Activated CD4-positive, alpha-beta T cell treated with anti-CD3 and anti-CD28 coated beads, Interleukin-2, amount 50 U/mL, for 1 hour (primary cell): ENCODE data around the gene NUBP2.

Experiments used
- DNase-seq: peaks from one replicate; pipeline ENCODE4 v3.0.0-alpha.2; 2020

The NUBP2 gene, protein sequence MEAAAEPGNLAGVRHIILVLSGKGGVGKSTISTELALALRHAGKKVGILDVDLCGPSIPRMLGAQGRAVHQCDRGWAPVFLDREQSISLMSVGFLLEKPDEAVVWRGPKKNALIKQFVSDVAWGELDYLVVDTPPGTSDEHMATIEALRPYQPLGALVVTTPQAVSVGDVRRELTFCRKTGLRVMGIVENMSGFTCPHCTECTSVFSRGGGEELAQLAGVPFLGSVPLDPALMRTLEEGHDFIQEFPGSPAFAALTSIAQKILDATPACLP

DNA sequence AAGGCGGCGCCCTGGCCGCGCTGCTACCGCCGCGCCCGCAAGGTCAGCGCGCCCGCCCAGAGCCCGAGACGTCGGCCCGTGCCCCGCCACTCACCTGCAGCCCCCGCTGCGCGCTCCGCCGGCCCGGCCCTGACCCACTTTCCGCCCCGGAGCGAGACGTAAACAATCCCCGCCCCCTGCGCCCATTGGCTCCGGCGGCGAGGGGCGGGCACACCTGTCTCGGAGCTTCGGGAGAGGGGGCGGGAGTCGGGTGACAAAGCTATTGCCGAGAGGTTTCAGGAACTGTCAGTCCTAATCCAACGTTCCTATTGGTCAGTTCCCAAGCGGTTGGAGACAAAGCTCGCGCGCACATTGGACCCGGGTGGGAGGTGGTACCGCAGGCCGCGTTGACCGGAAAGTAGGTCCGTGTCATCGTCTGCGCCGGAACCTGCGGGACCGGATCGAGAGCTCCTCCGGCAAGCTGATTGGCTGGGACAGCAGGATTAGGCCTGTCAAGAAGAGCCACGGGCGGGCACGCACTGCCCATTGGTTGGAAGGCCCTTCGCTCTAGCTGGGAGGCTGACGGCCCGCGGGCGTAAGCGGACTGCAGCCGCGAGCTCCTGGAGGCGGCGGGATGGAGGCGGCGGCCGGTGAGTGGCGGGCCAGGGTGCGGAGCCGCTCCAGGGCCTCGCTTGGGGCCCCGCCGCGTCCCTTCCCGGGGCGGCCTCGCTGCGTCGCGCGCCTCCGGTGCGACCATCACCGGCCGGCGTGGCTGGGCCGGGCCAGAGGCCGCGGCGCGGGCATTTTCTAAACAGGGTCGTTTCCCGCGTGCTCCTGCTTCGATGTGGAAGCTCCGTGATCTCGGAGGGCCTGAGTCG is at the start of gene NUBP2, which contains the start of gene SPSB3:
TSS of gene NUBP2 (plus strand) at position 553 of the 857 bp plus-strand sequence. CDS start at position 614, 61 bp downstream.
TSS of gene SPSB3 (minus strand) at position 164 of the 857 bp plus-strand sequence. CDS start 1,088 bp downstream, outside the sequence.
- peak; percentile 97 for DNase-seq

DNA sequence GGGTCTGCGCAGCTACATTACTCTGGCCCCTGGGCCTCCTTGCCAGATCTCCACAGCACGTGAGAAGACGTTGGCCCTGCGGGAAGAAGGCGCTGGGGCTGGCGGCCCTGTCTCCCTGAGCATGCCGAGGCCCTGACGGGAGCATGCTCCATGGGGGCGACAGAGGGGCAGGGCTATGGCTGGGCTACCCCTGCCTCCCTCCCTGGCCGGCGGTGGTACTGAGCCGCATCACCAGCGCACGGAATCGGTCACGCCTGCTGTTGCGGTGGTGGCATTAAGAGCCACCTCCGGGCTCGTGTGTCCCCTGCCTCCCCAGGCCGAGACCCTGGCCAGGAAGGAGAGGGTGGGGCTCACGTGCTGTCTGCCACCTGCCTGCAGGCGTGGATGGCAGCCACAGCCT is 48.6 kb upstream of the NUBP2 start:
- no peak for DNase-seq

DNA sequence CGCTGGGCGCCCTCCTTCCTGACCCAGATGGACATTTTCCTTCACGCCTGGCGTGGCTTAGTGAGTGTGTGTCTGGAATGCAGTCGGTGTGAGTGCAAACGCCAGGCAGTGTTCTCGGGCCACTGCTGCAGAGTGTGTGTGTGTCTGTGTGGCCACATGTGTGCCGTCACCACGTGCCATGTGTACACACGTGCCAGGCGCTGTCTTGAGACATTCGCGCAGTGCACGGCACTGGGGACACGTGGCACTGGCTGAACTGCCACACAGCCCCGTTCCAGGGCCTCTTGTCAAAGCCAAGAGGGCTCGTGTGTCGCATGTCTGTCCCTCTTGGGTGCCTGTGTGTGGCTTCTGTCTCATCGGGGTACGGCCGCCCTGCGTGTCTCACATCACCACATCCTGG is 47.9 kb upstream of the NUBP2 start:
- no peak for DNase-seq

DNA sequence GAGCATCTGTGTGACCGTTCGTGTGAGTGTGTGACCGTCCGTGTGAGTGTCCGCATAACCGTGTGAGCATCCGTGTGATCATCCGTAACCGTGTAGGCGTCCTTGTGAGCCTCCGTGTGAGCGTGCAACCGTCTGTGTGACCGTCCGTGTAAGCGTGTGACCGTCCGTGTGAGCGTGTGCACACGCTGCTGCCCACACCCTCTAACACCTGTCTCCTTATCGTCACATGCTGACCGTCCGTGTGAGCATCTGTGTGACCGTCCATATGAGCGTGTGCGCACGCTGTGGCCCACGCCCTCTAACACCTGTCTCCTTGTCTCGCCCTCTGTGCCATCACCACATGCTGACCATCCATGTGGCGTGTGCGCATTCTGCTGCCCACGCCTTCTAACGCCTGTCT is 42.5 kb upstream of the NUBP2 start:
- DNase-seq: no peak

DNA sequence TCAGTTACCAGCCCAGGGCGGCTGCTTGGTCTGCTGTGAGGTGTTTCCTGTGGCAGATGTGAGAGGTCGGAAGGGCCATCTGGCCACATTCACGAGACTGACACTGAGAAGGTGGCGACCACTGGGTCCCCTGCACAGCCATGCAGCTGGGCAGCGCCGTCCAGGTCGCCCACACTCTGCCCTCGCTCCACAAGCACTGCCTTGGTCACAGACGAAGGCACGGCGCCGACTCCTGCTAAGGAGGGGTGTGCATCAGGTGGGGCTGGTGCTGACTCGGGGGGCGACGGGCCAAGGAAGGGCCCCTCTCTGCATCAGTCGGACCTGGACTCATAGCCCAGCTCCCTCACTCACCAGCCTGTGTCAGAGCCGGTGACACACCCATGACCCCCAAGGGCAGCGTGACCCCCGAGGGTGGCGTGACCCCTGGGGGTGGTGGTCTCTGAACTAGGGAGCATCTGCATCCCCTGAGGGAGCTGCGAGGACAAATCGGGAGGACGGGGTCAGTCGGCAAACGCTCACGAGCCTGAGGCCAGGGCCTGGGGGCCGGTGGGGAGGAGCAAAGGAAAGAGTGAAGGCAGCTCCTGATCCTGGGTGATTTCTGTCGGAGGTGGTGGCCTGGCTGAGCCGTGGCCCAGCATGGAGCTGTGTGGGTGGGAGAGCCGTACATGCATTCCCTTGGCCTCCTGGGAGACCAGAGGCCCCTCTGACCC is 41.8 kb upstream of the NUBP2 start:
- DNase-seq: no peak

DNA sequence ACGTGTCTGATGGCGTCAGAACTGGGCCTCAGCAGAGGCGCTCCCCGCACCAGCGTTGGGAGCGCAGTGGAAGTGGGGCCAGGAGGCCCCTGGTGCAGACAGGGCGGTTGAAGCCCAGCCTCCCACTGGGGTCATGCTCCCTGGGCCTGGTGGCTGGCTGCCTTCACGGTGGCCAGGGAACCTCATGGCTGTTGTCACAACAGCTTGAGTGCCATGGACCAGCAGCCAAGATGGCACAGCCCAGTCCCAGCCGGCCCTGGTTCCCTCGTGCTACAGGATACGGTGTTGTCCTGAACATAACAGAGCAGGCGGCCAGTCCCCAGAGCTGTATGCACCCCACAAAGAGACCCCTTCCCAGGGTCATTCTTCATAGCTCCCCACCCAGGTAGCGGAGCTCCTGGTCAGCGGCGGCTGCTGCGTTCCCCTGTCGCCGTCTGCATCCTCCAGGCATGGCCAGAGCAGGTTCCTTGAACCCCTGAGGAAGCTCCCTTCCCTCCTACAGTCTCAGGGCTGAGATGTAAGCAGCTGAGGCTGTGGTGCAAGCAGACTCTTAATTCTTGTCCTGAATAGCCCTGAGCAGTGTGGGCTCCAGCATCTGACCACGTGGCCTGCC is 41.1 kb upstream of the NUBP2 start:
- DNase-seq: no peak

DNA sequence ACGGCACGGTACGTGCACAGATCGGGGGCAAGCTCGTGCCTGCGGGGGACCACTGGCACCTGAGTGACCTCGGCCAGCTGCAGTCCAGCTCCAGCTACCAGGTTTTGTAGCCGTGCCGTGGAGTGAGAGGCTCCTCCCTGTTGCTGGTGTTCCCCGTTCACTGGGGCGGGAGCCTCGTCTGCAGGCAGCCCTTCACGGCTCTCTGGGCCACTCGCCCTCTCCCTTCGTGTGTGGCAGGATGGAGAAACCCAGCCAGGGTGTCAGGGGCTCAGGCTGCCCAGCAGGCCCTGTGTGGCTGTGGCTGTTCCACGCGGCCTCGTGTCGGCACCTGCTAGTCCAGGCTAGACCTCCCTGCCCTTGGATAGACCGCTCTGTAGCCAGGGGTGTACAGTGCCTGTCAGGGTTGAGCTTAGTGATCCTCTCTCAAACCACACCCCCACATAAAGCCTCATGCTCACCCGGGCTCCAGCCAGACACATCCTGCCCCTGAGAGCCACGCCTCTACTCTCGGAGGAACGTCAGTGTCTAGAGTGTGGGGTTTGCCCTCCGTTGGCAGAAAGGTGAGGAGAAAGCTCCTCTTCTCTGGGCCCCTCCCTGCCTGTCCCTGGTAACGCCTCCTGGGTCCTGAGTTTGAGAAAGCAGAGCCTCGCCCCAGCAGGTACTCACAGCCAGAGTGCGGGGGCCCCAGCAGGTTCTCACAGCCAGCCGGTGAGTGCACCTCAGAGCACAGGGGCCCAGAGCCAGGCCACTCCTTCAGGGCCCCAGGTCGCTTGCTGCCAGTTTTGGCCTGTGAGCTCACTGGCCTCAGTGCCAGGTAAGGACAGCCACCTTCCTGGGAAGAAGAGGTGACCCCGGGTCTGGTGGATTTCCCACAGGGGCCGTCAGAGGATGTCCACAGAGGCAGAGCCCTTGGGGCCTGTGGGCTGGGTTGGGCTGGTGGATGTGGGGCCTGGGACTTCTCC is 39.1 kb upstream of the NUBP2 start:
- DNase-seq: no peak

DNA sequence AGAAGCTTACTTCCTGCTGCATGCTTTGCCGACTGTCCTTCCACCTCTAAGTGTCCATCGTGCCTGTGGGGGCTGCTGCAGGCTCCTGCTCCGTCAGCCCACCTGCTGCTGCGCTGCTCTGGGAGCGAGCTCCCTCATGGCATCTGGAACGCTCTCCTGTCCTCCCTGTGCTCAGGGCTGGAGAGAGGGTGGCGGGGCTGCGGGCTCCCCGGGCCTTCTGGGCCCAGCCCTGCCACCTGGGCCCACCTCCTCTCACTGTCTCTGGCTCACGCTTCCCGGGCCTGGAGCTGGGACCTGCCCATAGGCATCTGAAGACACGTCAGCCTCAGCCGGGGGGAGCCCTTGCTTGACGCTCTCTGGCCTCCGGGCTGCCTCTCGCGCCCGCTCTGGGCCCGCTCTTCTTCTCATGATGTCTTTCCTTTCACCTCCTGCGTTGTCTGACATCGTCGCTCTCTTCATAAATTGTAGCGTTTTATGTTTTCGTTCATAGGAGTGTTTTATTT is 38.4 kb upstream of the NUBP2 start:
- no peak for DNase-seq

DNA sequence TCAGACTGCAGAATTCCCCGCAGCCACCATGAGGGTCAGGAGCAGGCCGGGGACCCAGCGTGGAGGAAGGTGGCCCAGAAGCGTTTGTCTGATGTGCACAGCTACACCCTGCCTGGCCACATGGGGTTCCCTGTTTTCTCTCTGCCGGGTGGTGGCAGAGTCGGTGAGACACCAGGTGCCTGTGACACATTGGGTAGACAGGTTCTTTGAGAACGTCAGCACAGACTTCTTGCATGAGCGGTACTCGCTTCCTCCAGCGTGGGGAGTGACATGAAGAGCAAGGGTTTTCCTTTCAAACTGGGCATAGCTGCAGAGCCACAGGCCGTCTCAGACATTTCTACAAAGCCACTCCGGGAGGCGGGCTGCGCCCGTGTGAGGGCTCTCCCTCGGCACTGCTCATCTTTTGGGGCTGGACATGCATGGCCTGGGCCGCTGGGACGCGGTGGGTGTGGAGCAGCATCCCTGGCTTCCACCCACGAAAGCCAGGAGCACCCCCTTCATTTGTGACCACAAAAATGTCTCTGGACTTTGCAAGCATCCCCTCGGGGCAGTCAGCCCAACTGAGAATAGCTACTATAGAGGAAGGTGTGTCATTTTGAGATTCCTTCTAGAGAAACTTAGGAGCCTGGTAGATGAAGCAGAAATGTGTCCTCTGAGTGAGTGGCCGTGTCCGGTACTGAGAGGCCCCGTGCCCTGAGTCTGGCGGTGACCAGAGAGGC is 37.4 kb upstream of the NUBP2 start:
- DNase-seq: no peak

DNA sequence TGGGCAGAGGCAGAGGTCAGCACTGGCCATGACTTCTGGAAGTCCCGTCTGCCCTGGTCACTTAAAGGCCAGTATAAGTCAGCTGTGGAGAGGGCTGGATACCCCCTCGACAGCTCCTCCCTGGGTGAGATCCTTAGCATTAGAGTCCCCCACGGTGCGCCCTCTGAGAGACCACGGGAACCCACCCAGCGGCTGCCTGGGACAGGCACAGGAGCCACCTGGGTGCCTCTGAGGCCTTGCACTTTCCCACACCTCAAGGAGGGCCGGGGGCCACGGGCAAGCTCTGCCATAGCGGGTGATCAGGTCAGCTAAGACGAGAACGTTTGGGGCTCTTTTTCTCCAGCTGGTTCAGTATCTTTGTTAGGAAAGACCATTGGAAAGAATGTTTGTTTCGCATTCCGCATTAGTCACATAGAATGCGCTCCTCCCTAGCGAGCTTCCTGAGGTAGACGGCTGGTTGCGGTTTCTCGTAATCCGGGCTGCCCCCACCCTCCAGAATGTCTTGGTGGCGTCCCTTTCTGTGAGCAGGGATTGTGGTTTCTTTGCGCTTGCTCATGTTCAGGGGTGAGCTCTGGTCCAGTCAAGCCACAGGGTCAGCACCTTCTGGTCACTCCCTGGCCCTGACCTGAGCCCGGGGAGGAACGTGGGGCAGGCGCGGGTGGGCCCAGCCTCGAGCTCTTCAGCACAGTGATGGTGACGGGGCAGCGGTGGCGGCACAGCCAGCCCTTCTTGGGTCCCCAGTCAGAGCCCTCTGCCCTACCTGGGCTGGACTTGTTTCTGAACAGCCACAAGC is 36.7 kb upstream of the NUBP2 start:
- no peak for DNase-seq

DNA sequence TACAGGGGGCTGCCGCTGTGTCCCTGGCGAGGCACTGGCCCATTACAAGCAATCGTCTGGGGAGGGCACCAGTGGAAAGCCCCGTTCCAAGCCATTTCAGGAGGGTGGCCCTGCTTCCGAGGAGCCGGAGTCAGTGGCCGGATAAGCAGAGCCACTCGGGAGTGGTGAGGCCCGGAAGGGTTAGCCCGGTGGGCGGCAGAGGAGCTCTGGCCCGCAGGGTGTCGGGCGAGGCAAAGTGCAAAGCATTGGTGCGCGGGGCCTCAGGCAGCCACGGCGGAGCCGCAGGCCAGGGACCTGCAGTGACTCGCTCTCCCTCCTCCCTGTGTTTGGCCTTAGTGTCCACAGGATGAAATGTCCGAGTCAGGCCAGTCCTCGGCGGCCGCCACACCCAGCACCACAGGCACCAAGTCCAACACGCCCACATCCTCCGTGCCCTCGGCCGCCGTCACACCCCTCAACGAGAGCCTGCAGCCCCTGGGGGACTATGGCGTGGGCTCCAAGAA is 36.0 kb upstream of the NUBP2 start:
- no peak for DNase-seq

DNA sequence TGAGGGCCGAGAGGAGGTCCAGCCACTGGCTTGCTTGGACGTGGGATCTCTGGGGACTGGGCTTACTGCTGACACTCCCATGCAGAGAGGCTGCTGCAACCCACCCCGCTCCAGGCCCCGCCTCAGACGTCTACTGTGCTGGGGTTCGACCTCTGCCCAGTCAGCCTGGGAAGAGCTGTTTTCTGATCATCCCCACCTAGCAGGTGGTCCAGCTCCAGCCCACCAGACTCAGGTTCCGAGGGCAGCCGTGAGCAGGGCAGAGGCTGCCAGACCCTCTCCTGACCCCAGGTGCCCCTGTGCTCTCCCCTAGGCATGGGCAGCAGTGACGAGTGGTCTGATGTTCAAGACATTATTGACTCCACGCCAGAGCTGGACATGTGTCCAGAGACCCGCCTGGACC is 34.8 kb upstream of the NUBP2 start:
- DNase-seq: no peak

DNA sequence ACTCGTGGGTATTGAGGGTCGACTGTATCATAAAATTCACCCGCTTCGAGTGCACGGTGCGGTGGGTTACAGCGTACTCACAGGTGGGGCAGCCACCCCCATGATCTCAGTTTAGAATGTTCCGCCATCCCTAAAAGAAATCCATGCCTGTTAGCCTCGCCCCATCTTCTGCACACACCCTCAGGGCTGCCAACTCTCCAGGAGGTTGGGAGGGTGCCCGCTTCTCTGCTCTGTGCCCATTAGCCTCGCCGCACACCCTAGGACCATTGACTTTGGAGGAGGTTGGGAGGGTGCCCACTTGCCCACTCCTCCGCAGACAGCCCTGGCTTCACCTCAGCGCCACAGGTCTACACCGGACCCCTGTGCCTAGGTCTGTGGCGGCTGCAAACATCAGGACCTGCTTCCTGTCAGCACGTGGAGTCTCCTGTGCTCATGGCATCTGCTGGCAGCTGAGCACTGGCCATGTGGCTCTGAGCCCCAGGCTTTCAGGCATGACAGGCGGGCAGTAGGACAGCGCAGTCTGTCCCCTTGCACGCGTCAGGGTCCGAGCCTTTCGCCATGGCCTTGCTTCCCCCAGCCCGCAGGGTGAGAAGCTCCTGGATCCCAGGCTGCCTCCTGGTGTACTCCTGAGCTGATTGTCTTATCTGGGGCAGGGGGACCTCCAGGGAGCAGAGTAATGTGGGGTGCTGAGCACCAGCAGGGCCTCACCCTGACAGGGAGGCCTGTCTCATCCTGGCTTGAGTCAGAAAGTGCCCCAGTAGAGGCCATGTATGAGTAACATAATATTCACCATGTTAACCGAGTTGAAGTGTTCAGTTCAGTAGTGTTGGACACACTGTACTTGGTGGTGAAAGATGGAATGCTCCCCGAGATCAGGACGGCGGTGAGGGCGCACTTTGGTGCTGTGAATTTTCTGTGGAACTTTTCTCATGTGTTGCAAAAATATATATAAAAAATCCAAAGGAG is 33.3 kb upstream of the NUBP2 start:
- DNase-seq: no peak

DNA sequence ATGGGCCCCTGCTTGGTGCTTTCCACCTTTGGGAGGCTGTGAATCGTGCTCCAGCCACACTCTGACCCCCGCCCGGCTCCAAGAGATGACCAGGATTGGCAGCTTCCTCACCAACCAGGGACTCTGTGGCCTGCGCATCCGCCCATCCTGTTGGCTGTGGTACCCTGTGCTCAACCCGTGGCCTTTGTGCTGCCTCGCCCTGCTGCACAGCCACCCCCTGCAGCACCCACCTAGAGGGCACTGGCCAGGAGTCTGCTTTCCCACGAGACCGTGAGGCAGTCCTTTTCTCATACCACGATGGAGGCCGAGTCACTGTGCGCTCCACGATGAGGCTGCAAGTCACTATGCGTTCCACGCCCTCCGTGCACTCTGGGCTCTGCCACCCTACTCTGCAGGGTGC is 30.8 kb upstream of the NUBP2 start:
- DNase-seq: no peak

DNA sequence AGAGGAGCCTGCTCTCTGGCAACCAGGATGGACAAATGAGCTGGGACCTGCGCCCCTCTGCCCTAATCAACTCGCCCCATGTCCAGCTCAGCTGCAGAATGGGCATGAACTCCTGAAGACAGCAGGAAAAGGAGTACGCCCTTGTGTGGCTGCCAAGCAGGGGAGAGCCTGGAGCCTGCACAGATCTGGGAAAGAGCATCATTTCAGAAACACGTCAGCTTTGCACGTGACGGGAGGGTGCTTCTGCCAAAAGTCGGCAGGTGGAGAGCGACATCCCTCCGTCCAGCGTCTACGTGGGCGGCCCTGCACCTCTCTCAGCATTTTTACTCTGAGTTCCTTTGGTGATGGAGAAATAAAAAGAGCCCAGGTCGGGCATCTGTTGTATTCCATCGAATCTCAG is 29.9 kb upstream of the NUBP2 start:
- no peak for DNase-seq

DNA sequence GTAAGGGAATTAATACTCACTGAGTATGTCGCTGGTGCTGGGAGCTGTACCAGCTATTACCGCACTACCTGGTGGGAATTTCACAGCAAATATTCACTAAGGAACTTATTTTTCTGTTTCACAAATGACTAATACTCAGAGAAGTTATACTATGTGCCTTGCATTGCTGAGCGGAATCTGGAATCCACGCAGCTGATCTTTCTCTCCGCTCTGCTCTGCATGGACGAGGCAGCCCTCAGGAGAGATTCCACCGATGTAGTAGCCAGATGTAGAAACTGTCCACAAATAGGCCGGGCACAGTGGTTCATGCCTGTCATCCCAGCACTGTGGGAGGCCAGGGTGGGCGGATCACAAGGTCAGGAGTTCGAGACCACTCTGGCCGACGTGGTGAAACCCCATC is 28.6 kb upstream of the NUBP2 start:
- DNase-seq: no peak

DNA sequence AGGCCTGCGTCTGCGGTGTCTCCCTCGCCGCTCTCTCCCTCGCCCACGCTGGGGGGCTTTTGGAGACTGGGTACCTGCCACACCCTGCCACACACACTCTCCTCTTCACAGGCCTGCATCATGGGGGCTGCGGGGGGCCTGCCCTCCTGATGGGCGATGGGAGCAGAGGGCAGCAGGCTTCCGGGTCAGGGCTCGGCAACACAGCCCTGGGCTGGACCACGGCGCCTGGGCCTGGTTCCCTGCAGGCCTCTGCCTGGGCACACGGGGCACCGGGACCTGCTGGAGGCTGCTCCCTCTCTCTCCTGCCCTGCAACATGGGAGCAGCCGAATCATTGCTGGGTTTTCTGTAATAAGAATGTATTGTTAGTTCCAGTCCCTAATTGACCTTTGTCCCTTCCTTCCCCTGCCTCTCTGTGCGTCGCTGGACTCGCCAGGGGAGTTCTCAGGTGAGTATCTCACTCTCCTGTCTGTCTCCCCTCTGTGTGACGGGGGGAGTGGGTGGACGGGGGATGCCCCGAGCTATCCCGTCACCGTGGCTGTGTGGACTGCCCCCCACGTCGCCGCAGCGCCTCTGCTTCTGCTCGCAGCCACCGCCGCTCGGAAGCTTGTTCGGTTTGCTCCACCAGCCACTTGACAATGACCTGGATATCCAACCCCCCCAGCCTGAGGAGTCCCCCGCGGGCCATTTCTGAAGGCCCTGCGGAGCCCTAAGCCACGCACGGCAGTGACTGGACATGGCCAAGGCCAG is 24.9 kb upstream of the NUBP2 start:
- DNase-seq: no peak

DNA sequence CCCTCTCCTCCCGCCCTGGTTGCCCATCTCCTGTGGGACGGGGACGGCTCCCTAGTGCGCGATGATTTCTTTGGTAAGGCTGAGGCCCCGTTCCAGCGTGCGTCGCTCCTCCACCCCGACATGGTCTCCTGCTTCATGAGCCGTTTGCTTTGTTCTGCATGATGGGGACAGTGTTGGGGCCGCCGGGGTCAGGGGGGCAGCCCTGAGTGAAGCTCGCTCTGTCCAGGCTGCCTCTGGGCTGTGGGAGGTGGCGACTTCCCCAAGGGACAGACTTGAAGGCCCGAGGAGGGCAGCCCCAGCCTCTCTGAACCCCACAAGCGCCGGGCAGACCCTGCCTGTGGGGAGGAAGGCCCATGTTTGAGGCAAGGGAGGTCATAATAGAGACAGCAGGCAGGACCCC is 23.8 kb upstream of the NUBP2 start:
- no peak for DNase-seq
